GM19238 (cell line): ENCODE data around the gene GDF10.

Source experiments
- DNase-seq: peaks from one replicate; pipeline ENCODE4 v3.0.0; 2011; ENCODE audit warnings: low spot score; ENCODE audit not compliant: insufficient read length

Gene GDF10

DNA sequence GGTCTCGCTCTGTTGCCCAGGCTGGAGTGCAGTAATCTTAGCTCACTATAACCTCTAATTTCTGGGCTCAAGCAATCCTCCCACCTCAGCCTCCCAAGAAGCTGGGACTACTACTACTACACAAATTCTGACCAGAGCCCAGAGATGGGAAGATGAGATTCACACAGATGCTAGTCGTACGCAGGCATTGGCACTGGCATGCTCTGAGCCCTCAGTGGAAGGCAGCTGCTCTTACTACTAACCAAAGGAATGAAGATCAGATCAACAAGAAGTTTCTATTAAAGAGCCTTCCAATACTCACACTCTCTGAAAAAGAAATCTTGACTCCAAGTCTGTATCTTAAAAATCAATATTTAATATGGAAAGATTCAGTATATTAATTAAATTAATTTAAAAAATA, 32.9 kb downstream of the GDF10 start:
- DNase-seq: no peak

DNA sequence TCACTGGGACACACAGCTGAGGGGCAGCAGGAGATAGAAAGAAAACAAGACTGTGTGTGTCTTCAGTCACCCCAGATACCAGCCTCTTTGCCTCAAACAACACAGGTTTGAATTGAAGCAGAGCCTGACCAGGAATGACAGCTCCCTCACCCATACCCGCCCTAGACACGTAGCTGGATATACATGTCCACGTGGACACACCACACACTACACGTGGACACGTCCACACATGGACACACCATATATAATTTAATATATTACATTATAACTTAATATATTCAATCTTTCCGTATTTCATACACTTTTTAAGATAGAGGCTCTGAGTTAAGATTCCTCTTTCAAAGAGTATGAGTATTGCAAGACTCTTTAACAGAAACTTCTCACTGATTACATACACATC, 33.5 kb downstream of the GDF10 start:
- no peak for DNase-seq

- no peak for DNase-seq
These were observed 34.7 kb downstream of the GDF10 start for GRCh38 chr10:47334466-47335295.

DNA sequence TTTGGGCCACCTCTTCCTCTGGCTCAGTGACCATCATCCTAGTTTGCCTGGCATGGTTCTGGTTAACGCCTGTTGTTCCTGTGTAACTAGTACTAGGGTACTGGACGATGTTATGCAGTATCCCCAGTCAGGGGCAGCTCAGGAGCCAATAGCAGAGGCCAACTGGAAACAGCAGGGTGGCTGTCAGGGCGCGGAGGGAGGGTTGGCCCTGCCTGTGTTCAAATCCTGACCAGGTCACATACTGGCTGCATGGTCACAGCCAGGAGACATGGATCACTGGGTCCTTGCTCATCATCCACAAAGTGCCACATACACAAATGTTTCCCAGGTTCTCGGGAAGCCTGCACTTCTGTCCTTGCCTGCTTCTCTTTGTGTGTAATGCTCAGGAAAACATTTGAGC, 35.9 kb downstream of the GDF10 start:
- DNase-seq: no peak

DNA sequence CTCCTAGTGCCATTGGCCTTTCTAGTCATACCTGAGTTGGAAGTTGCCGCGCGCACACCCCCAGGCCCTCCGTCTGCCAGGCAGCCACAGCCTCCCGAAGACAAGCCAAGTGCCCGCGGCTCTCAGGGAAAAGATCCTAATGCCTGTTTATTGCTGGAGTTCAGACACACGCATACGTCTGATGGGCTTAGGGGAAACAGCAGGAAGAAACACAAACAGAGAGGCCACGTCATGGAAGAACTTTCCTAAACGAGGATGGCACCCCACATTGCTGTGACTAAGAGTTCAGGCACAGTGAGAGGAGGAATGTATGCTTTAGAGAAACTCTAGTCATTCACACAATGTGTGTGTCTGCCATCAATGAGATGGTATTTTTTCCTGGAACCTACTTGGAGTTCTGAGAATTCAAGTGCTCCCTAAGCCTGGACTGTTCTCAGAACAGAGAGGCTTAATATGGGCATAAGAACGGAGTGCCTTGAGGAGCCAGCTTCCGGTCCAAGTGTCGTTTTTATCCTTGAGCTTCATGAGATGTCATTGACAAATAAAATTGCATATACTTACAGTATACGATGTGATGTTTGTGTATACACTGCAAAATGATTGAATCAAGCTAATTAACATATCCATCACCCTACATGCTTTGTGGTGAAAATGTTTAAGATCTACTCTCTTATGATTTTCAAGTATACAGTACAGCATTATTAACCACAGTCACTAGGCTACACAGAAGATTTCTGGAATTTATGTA, 36.6 kb downstream of the GDF10 start:
- no peak for DNase-seq

GRCh38 chr10:47337310-47337709, 37.3 kb downstream of the GDF10 start:
- no peak for DNase-seq

DNA sequence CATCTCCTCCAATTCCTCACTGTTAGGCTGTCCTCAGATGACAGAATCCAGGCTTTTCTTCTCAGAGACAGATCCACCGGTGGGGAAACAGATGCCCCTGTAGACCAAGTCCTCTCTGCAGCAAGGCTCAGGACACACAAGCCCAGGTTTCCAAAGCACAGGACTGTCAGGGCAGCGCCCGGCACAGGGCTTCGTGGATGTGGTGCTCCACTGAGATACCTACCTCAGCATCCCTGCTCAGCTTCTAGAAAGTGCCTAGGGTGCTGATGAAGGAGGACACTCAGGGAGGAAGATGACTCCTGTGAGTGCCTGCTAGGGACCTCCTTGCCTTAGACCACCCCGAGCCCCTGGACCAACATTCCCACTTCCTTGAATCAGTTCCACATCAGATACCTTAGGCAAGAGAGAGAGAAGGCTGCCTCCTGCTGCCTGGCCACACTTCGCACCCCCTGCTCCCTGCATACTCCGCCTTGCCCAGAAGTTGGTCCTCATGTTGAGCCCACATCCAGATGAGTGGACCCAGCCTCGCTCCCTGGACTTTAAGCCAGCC, 39.3 kb downstream of the GDF10 start:
- DNase-seq: no peak

DNA sequence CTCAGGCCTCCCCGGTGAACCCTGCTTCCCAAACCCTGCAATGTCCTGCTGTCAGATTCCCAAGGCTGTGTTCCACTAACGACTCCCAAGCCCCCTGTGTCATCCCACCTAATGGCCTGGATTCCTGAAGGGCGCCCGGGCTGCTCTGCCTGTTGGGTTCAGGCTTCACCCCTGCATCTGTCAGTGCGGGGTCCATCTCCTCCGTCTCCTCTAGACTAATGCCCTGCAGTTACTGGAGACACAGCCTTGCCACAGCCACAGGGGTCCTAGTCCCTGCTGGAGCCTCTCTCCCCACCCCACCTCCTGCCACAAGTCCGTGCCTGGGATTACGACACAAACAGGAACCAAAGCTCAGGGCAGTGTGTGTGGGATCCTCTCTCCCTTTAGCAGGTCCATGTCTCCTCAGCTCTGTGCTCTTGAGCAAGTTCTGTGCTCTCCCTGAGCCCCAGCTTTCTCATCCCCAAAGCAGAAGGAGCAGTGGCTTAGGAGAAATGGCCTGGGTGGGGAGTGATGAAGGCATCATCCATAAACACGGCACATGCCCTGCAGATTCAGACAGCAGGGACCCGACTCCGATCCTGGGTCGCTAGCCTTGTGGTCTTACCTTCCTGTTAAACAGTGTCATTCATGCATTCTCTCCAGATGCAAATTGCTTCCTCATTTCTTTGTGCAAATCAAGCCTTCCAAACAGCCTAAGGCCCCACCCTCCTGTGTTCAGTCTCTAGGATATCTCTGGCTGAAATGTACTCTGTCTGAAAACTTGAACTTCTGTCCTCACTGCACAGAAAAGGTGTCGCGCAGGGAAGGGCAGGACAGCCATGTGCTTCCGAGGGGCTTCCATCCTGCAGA, 40.0 kb downstream of the GDF10 start:
- no peak for DNase-seq

- peak; percentile 72 for DNase-seq
These were observed 40.7 kb downstream of the GDF10 start for GRCh38 chr10:47340608-47341170.

DNA sequence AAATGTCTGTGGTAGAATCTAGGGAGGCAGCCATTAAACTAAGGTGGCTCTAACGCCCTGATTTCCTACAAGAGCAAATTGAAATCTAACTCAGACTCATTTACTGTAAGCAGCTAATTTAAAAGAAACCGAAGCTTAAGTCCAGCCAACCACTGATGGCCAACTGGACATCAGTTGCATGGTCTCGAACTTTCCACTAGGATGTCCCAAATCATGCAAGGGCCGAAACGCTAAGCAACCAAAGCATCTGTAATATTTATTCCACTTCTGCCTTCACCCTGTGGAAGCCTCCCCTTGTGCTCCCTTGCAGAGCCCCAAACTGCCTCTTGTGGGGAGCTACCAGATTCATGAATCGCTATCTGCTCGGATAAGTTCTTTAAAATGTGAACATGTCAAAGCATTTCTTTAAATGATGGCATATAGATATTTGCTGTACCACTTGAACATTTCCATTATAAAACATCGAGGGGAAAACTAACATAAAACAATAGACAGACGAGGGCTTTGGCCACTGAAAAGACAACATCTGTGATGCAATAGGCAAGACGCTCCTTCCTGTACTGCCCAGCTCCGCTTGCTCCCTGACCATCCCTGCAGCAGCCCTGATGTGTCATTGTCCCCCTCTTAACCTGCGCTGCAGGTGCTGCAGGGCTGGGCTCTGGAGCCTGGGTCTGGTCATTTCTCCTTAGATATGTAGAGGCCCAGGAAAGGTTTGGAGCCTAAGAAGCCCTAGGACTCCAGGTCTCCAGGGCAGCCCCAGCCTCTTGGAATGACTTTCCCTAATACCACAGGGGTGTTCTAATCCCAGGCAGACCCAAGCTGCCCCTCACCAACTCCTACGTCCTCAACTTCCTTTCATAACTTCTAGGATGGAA, 45.2 kb downstream of the GDF10 start:
- no peak for DNase-seq

GRCh38 chr10:47346581-47347302, 46.7 kb downstream of the GDF10 start:
- no peak for DNase-seq

DNA sequence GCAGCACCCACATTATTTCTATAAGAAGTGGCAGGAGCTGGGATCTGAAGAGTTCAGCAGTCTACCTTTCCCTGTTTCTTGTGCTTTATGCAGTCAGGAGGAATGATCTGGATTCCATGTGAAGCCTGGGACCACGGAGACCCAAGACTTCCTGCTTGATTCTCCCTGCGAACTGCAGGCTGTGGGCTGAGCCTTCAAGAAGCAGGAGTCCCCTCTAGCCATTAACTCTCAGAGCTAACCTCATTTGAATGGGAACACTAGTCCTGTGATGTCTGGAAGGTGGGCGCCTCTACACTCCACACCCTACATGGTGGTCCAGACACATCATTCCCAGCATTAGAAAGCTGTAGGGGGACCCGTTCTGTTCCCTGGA, 47.3 kb downstream of the GDF10 start:
- no peak for DNase-seq

DNA sequence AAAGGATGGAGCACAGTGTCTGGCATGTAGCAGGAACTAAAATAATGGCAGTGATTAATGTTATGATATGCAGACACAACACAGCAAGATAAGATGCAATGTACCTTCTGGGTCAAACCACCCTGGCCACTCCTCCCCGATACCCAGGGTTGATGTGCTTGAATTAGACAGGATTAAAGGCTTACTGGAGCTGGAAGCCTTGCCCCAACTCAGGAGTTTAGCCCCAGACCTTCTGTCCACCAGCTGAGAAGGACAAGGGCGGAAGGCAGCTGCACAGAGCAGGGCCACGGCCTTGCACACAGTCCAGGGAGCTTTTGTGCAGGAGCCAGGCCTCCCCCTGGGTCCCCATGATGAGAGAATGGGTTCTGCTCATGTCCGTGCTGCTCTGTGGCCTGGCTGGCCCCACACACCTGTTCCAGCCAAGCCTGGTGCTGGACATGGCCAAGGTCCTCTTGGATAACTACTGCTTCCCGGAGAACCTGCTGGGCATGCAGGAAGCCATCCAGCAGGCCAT, 48.2 kb downstream of the GDF10 start, which contains the start of gene RBP3:
Gene RBP3 (plus strand): TSS at position 226 of the 514 bp plus-strand sequence. CDS start 122 bp downstream, at position 348.
- no peak for DNase-seq

DNA sequence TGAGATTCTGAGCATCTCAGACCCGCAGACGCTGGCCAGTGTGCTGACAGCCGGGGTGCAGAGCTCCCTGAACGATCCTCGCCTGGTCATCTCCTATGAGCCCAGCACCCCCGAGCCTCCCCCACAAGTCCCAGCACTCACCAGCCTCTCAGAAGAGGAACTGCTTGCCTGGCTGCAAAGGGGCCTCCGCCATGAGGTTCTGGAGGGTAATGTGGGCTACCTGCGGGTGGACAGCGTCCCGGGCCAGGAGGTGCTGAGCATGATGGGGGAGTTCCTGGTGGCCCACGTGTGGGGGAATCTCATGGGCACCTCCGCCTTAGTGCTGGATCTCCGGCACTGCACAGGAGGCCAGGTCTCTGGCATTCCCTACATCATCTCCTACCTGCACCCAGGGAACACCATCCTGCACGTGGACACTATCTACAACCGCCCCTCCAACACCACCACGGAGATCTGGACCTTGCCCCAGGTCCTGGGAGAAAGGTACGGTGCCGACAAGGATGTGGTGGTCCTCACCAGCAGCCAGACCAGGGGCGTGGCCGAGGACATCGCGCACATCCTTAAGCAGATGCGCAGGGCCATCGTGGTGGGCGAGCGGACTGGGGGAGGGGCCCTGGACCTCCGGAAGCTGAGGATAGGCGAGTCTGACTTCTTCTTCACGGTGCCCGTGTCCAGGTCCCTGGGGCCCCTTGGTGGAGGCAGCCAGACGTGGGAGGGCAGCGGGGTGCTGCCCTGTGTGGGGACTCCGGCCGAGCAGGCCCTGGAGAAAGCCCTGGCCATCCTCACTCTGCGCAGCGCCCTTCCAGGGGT, 48.9 kb downstream of the GDF10 start:
- DNase-seq: no peak

- no peak for DNase-seq
These were observed 49.5 kb downstream of the GDF10 start for GRCh38 chr10:47349516-47349915.

- DNase-seq: no peak
These were observed 50.0 kb downstream of the GDF10 start for GRCh38 chr10:47349941-47350371.

- no peak for DNase-seq
These were observed 51.0 kb downstream of the GDF10 start for GRCh38 chr10:47350671-47351640.
